AG04450 (cell line): ENCODE measurements around the gene GPC5. TPM values are rescaled to one million over a fixed set of nuclear protein-coding genes. Genes with fewer than 3 reads are reported as not detected.
"Not testable (repeated sequence)": the region's sequence is repeated elsewhere in the genome, so short reads cannot be mapped to it uniquely, and the experiment has no call there.

Experiments
- CTCF ChIA-PET: fragments of 300-600, 350-600 bp; formaldehyde crosslinking; extraction: SDS; loops from one replicate; lab custom pipeline; 2022; ENCODE audit warnings: antibody characterized with exemption, inconsistent platforms; lab: Charles Lee
- POLR2A ChIA-PET: fragments of 350-600 bp; formaldehyde crosslinking; extraction: SDS; loops from one replicate; lab custom pipeline; 2021; ENCODE audit warnings: antibody characterized with exemption, inconsistent platforms; lab: Yijun Ruan, JAX
- DNase-seq: peaks from one replicate; pipeline ENCODE4 v3.0.0-alpha.2; 2011; ENCODE audit warnings: low read depth, low spot score
- H3K27ac ChIP-seq: one replicate; pipeline ENCODE4 v1.5.1; 2012; ENCODE audit warnings: low read depth, low read length, control low read depth
- H3K27me3 ChIP-seq: one replicate; pipeline ENCODE4 v1.6.0; 2012; ENCODE audit warnings: low read length; ENCODE audit not compliant: control insufficient read depth, insufficient read depth
- H3K4me3 ChIP-seq: 2 replicates; pipeline ENCODE4 v1.5.1; 2011; ENCODE audit warnings: mild to moderate bottlenecking, low read depth, low read length, control low read depth
- H3K9me3 ChIP-seq: 2 replicates; pipeline ENCODE4 v1.5.1; 2012; ENCODE audit warnings: low read length; ENCODE audit not compliant: control insufficient read depth, insufficient read depth
- CTCF ChIP-seq: IDR thresholded peaks from 2 replicates; pipeline ENCODE4 v1.5.1; 2011; ENCODE audit warnings: low read depth, low read length, control low read depth, inconsistent platforms
- polyA plus RNA-seq: library from polyadenylated mRNA; depleted of rRNA; stranded (reverse); fragments of >200 nt; gene quantifications from 2 replicates; pipeline ENCODE4 v1.2.3, GENCODE V29; 2011

The GPC5 gene
- polyA plus RNA-seq, 1 experiment = 3.6 TPM

- no peak for DNase-seq
- Histone ChIP-seq H3K27ac (no peak overlapping the region), H3K9me3 (no peaks in the 10 kb centered on the region), H3K27me3 (no peaks in the 10 kb centered on the region), H3K4me3 (no peak overlapping the region)
- TF ChIP-seq CTCF = peak; percentile 32
- ChIA-PET POLR2A (no interaction called here), CTCF (interaction anchor here (1.0 kb wide), 1 partner anchor 343 kb away, joined by 4 read pairs; no protein-coding TSS in a partner anchor)
These were observed 1131.9 kb downstream of the GPC5 start for GRCh38 chr13:92530364-92530763.

- Histone ChIP-seq H3K27ac (no peak overlapping the region), H3K9me3 (no peaks in the 10 kb centered on the region), H3K4me3 (no peak overlapping the region), H3K27me3 (no peaks in the 10 kb centered on the region)
- POLR2A ChIA-PET = no interaction called here
- no peak for DNase-seq
- TF ChIP-seq CTCF = no peak
- CTCF ChIA-PET = no interaction called here
These were observed 1137.0 kb downstream of the GPC5 start for GRCh38 chr13:92535222-92536006.

GRCh38 chr13:92537471-92537870 is 1139.0 kb downstream of the GPC5 start:
- ChIA-PET CTCF (interaction anchor here (1.9 kb wide), 1 partner anchor 350 kb away, joined by 7 read pairs; no protein-coding TSS in a partner anchor), POLR2A (no interaction called here)
- no peak for DNase-seq
- no peak overlapping the region for H3K27ac ChIP-seq
- H3K27me3 ChIP-seq = no peaks in the 10 kb centered on the region
- TF ChIP-seq CTCF = no peak
- no peaks in the 10 kb centered on the region for H3K9me3 ChIP-seq
- no peak overlapping the region for H3K4me3 ChIP-seq

- POLR2A ChIA-PET = no interaction called here
- CTCF ChIA-PET = interaction anchor here (1.9 kb wide), 1 partner anchor 350 kb away, joined by 7 read pairs; no protein-coding TSS in a partner anchor
- TF ChIP-seq CTCF = no peak
- Histone ChIP-seq H3K27ac (no peak overlapping the region), H3K4me3 (no peak overlapping the region), H3K27me3 (no peaks in the 10 kb centered on the region), H3K9me3 (no peaks in the 10 kb centered on the region)
- DNase-seq = no peak
These were observed 1139.7 kb downstream of the GPC5 start for GRCh38 chr13:92538164-92538563.

GRCh38 chr13:92539148-92539547 is 1140.7 kb downstream of the GPC5 start:
- DNase-seq, POLR2A ChIA-PET, H3K27me3 ChIP-seq, CTCF ChIA-PET, H3K4me3 ChIP-seq, H3K9me3 ChIP-seq, H3K27ac ChIP-seq: not testable (repeated sequence)
